Hematopoietic multipotent progenitor cell treated with erythropoietin and hydrocortisone succinate and interleukin-3 and kit ligand, for 8 days (in vitro differentiated cells): ENCODE data around the gene ZNF335.
A peak's percentile ranks its signal among the peaks of the same experiment; 100 is the strongest.
"Not testable (repeated sequence)": the region's sequence is repeated elsewhere in the genome, so short reads cannot be mapped to it uniquely, and the experiment has no call there.

Source experiments
- DNase-seq: peaks from one replicate; pipeline ENCODE4 v3.0.0-alpha.2; 2015

Gene ZNF335

GRCh38 chr20:45910670-45911485 is 61.1 kb downstream of the ZNF335 start:
- peak; percentile 100 for DNase-seq

DNA sequence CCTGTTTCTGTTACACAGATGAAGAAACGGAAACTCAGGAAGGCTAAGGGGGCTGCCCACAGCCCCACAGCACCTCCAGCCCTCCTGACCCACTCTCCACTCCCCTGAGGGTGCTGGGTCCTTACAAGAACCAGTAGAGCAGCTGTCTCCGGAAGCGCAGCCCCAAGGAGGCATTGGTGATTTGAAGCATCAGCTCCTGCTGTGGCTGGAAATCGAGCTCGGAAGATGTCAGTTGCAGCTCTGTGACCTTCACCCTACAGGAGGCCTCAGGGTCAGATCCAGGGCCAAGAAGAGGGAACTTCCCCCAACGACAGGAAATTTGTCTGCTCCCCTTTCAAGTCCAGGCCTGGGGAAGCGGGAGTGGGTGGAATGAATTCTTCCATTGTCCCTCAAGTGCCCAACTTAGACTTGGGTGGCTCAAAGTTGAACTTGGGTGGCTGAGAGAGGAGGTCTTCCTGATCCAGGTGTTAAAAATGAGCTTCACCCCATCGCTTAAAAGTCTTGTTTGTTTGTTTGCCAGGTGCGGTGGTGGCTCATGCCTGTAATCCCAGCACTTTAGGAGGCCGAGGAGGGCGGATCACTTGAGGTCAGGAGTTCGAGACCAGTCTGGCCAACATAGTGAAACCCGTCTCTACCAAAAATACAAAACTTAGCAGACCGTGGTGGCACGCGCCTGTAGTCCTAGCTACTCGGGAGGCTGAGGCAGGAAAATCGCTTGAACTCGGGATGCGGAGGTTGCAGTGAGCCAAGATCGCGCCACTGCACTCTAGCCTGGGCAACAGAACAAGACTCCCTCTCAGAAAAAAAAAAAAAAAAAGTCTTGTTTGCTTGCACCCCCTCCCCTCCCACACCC is 62.0 kb downstream of the ZNF335 start:
- DNase-seq = no peak

- DNase-seq = no peak
Measured at GRCh38 chr20:45909336-45909808, 62.6 kb downstream of the ZNF335 start.

GRCh38 chr20:45908084-45908483 is 63.9 kb downstream of the ZNF335 start:
- DNase-seq = no peak

DNA sequence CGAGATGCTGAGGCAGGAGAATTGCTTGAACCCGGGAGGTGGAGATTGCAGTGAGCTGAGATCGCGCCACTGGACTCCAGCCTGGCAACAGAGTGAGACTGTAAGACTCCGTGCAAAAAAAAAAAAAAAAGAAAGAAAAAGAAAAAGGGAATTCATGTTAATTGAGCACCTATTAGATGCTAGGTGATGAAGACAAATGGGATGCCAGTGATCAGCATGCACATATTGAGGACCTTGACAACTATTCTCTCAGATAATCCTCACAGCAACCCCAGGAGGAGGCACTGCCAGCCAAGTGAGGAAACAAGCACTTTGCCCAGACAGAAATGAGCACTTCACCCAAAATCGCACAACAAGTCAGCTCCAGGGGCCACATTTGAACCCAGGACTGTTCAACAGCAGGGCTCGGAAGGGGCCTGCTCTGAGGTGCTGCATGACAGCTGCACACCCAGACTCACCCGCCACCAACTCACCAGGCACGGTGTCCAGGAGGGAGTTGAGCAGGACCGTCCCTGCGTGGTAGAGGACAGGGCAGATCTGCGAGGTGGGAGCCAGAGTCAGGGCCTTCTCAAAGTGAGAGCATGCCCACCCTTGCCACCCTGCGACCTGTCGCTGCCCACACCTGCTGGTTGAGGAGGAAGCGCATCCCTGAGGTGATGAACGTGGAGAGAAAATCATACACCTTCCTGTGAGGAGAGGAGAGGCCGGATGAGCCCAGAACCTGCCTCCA is 64.6 kb downstream of the ZNF335 start:
- no peak for DNase-seq

- DNase-seq = no peak
Measured at GRCh38 chr20:45905505-45906079, 66.4 kb downstream of the ZNF335 start.

- no peak for DNase-seq
Measured at GRCh38 chr20:45904583-45905504, 67.2 kb downstream of the ZNF335 start.

DNA sequence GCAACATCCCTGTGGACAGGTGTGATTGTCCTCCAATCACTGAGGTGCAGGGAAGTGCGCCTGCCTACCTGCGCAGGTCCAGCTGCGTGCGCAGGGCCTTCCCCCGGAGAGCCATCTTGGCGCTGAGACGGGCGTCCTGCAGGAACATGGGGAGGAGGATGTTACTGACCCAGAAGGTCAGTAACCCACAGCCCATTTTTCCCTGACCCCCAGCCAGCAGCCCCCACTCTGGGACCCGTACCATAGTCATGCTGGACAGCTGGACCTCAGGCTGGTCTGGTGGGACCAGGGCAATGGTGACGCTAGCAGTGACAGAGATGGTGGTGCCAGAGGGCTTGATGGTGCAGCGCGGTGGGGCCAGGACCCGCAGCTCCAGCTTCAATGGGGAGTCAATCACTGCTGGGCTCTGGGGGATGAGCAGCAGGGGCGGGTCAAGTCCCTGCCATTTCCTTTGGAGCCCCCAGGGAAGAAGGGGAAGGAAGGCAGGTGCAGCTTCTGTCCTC is 69.8 kb downstream of the ZNF335 start:
- DNase-seq = no peak

DNA sequence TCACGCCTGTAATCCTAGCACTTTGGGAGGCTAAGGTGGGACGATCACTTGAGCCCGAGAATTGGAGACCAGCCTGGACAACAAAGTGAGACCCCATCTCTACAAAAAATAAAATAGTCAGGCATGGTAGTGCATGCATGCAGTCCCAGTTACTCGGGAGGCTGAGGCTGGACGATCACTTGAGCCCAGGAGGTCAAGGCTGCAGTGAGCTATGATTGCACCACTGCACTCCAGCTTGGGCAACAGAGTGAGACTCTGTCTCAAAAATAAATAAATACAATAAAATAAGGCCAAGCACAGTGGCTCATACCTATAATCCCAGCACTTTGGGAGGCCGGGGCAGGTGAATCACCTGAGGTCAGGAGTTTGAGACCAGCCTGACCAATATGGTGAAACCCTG is 70.7 kb downstream of the ZNF335 start:
- not testable (repeated sequence) for DNase-seq

DNA sequence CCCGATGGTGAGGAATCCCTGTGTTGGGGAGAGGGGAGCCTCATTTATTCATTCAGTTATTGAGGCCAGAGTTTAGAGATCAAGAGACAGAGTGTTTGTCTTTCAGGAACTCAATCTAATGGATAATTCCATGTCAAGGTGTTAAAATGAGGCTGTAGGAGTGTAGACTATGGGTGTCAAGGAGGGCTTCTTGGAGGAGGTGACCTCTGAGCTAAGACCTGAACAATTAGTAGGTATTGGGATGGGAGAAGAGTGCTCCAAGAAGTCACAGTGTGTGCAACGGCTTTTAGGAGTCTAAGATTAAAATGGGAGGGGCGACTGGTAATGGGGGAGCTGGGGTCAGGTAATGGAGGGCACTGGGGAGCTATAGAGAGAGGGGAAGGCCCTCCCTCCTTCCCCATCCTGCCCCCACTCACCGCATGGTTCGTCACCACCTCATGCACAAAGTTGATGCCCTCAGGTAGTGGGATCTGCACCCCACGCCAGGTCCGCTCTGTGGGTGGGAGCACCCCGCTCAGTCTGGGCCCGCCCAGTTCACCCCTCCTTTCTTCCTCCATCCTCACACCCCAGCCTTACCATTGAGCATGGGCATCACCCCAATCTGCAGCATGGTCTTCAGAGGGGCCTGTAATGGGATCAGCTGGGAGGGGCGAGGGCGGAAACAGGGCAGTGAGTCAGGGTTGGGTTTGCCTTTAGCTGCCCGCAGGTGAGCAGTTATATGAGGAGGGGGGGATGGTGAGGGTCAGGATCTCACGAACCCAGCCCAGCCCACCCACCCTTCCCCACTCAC is 72.8 kb downstream of the ZNF335 start:
- DNase-seq = no peak
